Ecto neural progenitor cell (in vitro differentiated cells): ENCODE measurements around the gene VTN.

Experiments
- DNase-seq: peaks from one replicate; pipeline ENCODE4 v3.0.0-alpha.2; 2018; ENCODE audit warnings: low spot score

The VTN gene

DNA sequence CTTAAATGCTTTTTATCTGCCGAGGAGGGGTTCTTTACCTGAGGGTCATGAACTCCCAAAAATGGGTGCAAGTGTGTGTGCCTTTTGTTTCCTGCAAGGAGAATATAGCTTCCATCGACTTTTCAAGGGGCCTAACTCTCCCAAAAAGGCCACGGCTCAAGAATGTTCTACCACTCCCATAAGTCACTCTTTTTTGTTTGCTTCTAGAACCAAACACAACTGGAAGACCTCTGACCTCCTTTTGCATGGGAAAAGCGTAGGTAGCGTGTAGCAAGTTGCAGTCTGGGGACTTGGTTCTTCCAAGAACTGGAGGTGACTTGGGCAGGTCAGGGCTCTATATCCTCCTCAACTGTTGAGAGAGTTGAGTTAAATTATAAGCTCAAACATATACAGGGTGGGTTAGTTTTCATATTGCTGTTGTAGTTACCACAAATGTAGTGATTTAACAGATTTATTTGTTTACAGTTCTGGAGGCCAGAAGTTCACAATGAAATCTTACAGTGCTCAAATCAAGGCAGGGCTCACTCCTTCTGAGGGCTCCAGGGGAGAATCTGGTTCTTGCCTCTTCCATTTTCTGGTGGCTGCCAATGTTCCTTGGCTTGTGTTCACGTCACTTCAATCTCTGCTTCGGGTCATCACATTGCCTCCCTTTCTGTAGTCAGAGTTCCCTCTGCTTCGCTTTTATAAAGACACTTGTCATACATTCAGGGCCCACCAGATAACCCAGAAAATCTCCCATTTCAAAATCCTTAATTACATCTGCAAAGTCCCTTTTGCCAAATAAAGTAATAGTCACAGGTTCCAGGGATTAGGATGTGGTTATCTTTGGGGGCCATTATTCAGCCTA is 49.7 kb downstream of the VTN start:
- no peak for DNase-seq

DNA sequence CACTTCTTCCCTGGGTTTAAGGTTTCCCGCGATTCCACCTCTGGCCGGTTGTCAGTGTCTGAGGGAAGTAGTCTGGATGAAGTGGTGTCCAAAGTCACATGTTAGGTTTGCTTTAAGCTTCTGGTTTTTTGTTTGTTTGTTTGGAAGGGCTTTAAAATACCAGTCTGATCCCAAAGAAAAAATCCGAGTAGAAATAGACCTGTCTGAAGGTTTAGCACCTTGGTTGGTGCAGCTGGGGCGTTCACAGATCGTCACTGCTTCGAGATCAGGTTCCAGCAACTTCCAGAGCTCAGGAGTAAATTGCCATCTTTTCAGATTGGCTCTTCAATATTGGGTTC is 50.5 kb downstream of the VTN start:
- DNase-seq = no peak

DNA sequence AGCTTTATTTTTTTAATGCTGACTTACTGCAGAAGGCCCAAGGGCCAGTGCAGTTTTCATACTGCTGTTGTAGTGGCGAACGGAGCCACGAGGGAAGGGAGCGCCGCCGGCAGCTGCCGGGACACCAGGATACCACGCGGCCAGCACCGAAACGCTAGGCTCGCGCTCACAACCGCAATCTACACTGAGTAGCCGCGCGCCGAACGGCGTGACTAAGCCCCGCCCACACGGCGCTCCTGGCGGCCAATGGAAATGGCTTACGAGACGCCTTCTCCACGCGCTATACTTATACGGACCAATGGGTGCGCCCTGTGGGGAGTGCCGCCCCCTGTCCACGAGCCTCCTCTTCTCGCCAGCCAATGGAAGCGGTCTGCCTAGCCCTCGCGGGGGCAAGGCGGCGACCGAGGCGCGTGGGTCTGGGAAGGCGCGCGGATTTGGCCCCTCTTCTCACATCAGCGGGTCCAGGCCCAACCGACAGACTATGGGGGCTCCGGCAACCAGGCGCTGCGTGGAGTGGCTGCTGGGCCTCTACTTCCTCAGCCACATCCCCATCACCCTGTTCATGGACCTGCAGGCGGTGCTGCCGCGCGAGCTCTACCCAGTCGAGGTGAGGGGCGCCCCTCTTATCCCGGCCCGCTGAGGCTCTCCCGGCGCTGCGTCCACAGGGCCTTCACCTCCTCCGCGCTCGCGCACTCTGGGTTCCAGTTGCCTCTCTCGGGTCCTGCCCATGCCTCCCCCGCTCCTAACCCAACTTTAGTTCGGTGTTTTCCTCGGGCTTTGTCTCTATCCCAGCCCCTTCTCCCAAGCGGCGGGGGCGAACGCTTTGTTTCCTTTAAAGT is 51.1 kb downstream of the VTN start, which contains the start of gene TMEM97:
TMEM97 (plus strand) TSS at position 442 of the 839 bp plus-strand sequence; CDS start at position 482, 40 bp downstream.
- peak; percentile 99 for DNase-seq

DNA sequence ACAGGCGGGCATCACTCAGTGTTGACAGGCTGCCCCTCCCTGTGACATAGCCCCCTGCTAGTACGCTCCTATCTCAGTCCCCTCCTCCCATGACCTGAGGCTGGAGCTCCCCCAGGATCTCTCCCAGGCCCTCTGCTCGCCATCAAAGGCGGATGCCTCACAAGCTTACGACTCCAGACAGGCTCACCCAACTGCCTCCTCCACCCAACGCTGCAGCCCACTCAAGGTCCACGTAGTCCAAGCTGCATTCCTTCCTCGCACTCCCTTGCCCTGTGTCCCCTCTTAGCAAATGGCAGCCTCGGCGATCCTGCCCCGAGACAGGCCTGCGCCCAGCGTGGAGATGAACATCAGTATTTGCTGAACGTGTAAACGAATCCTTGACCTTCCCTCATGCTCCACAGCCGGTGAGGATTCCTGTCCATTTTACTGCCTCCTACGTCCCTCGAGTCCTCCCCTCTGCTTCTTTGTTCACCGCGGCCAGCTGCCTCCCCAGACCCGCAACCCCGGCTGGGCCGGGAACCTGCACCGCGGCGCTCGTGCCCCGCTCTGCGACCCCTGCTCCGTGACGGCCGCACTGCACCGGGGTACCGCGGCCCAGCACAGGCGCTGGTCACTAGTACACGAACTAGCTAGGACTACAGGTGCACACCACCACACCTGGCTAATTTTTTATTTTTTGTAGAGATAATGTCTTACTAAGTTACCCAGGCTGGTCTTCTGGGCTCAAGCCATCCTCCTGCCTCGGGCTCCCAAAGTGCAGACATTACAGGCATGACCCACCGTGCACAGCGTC is 51.9 kb downstream of the VTN start:
- DNase-seq = peak; percentile 80
